ENCODE data around the gene IL13.
"Not testable (repeated sequence)": the region's sequence is repeated elsewhere in the genome, so short reads cannot be mapped to it uniquely, and the experiment has no call there.

The IL13 gene

GRCh38 chr5:132691755-132692631, 34.0 kb downstream of the IL13 start:
- not testable (repeated sequence) for DNase-seq

- no peak for DNase-seq
Measured at GRCh38 chr5:132692632-132692967, 34.6 kb downstream of the IL13 start.

DNA sequence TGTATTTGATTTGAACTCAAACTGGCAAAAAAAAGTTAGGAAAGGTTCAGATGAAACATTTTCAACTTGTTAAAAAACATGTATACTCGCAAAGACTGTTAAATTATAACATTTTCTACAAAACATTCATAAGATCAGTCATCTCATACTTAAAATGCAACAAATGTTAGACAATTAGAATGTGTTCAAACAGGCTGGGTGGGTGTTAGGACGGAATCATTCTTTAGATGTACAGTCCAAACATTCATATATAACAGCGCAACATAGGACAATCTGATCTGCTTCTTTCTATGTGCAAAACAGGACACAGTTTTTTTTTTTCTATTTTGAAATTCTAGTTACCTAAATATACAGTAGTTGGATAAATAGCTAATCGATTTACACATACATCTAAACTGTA, 38.0 kb downstream of the IL13 start:
- no peak for DNase-seq

DNA sequence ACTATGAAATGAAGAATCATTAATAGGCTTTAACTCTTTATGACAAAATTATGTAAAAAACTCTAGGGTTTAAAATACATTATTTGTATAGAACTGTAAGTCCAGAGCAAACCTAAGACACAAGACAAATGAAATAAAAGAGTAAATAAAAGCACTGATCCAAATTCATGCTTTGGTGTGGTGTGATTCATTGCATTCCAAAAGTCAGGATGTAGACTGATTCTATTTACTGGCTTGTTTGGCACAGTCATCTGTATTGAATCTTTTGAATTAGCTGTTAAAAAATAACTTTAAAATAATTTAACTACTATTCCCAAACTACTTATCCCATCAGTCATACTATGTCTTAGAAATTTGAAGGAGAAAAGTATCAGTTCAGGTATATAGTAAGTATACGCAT, 46.9 kb downstream of the IL13 start:
- no peak for DNase-seq

- no peak for DNase-seq
Measured at GRCh38 chr5:132708645-132709044, 50.7 kb downstream of the IL13 start.

Data from activated CD4-positive, CD25-positive, alpha-beta regulatory T cell (primary cell).